H9 (cell line): ENCODE measurements around the gene OR5H2. TPM values are rescaled to one million over a fixed set of nuclear protein-coding genes. Genes with fewer than 3 reads are reported as not detected.

Experiments used
- DNase-seq: peaks from one replicate; pipeline ENCODE4 v3.0.0-alpha.2; 2017
- H2AFZ ChIP-seq: one replicate; pipeline ENCODE4 v1.6.1; 2013; ENCODE audit warnings: mild to moderate bottlenecking, low read length, control low read depth, moderate library complexity
- H2AK5ac ChIP-seq: 2 replicates; pipeline ENCODE4 v1.6.1; 2013; ENCODE audit warnings: low read length, control low read depth, mixed read lengths; ENCODE audit not compliant: insufficient read length
- H2BK120ac ChIP-seq: one replicate; pipeline ENCODE4 v1.6.1; 2013; ENCODE audit warnings: low read depth, mild to moderate bottlenecking, low read length, control low read depth, inconsistent platforms; ENCODE audit not compliant: poor library complexity, severe bottlenecking
- H2BK12ac ChIP-seq: 2 replicates; pipeline ENCODE4 v1.6.1; 2013; ENCODE audit warnings: low read length, control low read depth, mixed read lengths, low read depth; ENCODE audit not compliant: insufficient read length
- H2BK15ac ChIP-seq: 2 replicates; pipeline ENCODE4 v1.6.1; 2013; ENCODE audit warnings: low read depth, low read length, control low read depth
- H2BK20ac ChIP-seq: one replicate; pipeline ENCODE4 v1.6.1; 2013; ENCODE audit warnings: low read depth, mild to moderate bottlenecking, low read length, control low read depth, inconsistent platforms; ENCODE audit not compliant: poor library complexity, severe bottlenecking
- H2BK5ac ChIP-seq: 2 replicates; pipeline ENCODE4 v1.6.1; 2013; ENCODE audit warnings: low read length, control low read depth, mixed read lengths; ENCODE audit not compliant: insufficient read length
- H3K14ac ChIP-seq: 2 replicates; pipeline ENCODE4 v1.6.1; 2013; ENCODE audit warnings: low read length, control low read depth; ENCODE audit not compliant: insufficient read depth
- H3K18ac ChIP-seq: 2 replicates; pipeline ENCODE4 v1.6.1; 2013; ENCODE audit warnings: low read depth, mild to moderate bottlenecking, mixed read lengths, low read length, control low read depth; ENCODE audit not compliant: insufficient read length
- H3K23ac ChIP-seq: 2 replicates; pipeline ENCODE4 v1.6.1; 2013; ENCODE audit warnings: low read length, control low read depth, mixed read lengths, low read depth; ENCODE audit not compliant: insufficient read length
- H3K23me2 ChIP-seq: 2 replicates; pipeline ENCODE4 v1.6.1; 2013; ENCODE audit warnings: low read depth, mild to moderate bottlenecking, mixed read lengths, low read length, control low read depth; ENCODE audit not compliant: insufficient read length, poor library complexity, severe bottlenecking
- H3K27ac ChIP-seq: 2 replicates; pipeline ENCODE4 v1.5.1; 2013; ENCODE audit warnings: low read length, control low read depth, mixed read lengths, low read depth; ENCODE audit not compliant: insufficient read length
- H3K27me3 ChIP-seq: 2 replicates; pipeline ENCODE4 v1.6.1; 2013; ENCODE audit warnings: low read length, control low read depth, inconsistent platforms; ENCODE audit not compliant: insufficient read depth
- H3K4ac ChIP-seq: 2 replicates; pipeline ENCODE4 v1.6.1; 2013; ENCODE audit warnings: low read depth, mild to moderate bottlenecking, control low read depth, inconsistent platforms, low read length, moderate library complexity
- H3K4me1 ChIP-seq: 2 replicates; pipeline ENCODE4 v1.6.1; 2013; ENCODE audit warnings: low read length, control low read depth, inconsistent platforms; ENCODE audit not compliant: insufficient read depth
- H3K4me2 ChIP-seq: 2 replicates; pipeline ENCODE4 v1.6.1; 2013; ENCODE audit warnings: low read length, control low read depth, mixed read lengths; ENCODE audit not compliant: insufficient read length, insufficient read depth
- H3K56ac ChIP-seq: 2 replicates; pipeline ENCODE4 v1.6.1; 2013; ENCODE audit warnings: low read depth, mild to moderate bottlenecking, mixed read lengths, low read length, control low read depth; ENCODE audit not compliant: insufficient read length
- H3K79me1 ChIP-seq: 2 replicates; pipeline ENCODE4 v1.6.1; 2013; ENCODE audit warnings: low read depth, mild to moderate bottlenecking, moderate library complexity, low read length, control low read depth, inconsistent platforms; ENCODE audit not compliant: insufficient read depth, poor library complexity, severe bottlenecking
- H3K79me2 ChIP-seq: 2 replicates; pipeline ENCODE4 v1.6.1; 2013; ENCODE audit warnings: low read length, control low read depth, inconsistent platforms; ENCODE audit not compliant: insufficient read depth
- H3K9ac ChIP-seq: 2 replicates; pipeline ENCODE4 v1.6.1; 2013; ENCODE audit warnings: low read length, control low read depth, mixed read lengths; ENCODE audit not compliant: insufficient read length; ENCODE audit errors: extremely low read depth
- H3K9me3 ChIP-seq: one replicate; pipeline ENCODE4 v1.6.1; 2013; ENCODE audit warnings: low read depth, low read length, inconsistent platforms; ENCODE audit not compliant: control insufficient read depth
- H3T11ph ChIP-seq: one replicate; pipeline ENCODE4 v1.6.1; 2013; ENCODE audit warnings: mild to moderate bottlenecking, low read length, control low read depth, inconsistent platforms
- H4K20me1 ChIP-seq: one replicate; pipeline ENCODE4 v1.6.1; 2013; ENCODE audit not compliant: control insufficient read depth, insufficient read length, insufficient read depth
- H4K5ac ChIP-seq: 2 replicates; pipeline ENCODE4 v1.6.1; 2013; ENCODE audit warnings: low read depth, mild to moderate bottlenecking, mixed read lengths, low read length, control low read depth; ENCODE audit not compliant: insufficient read length
- H4K8ac ChIP-seq: replicated peaks from 2 replicates; pipeline ENCODE4 v1.6.1; 2013; ENCODE audit warnings: low read length, control low read depth, mixed read lengths, low read depth; ENCODE audit not compliant: insufficient read length
- H4K91ac ChIP-seq: 2 replicates; pipeline ENCODE4 v1.6.1; 2013; ENCODE audit warnings: low read depth, mild to moderate bottlenecking, moderate library complexity, mixed read lengths, low read length, control low read depth; ENCODE audit not compliant: insufficient read length
- H3K27ac Mint-ChIP-seq, 3 experiments: 2 replicates in 2 of 3; 3 replicates in 1 of 3; pipeline ENCODE4 v1.8.0; 2020 to 2021; ENCODE audit warnings: mixed read lengths in 3 of 3, mild to moderate bottlenecking in 1 of 3, moderate library complexity in 1 of 3
- H3K27me3 Mint-ChIP-seq: 2 replicates; pipeline ENCODE4 v1.8.0; 2021; ENCODE audit warnings: low read depth, mild to moderate bottlenecking, moderate library complexity, mixed read lengths
- H3K36me3 Mint-ChIP-seq, 3 experiments: 2 replicates in 2 of 3; 3 replicates in 1 of 3; pipeline ENCODE4 v1.8.0; 2020 to 2021; ENCODE audit warnings: low read depth in 3 of 3, mixed read lengths in 3 of 3; ENCODE audit not compliant: insufficient read depth in 1 of 3
- H3K4me1 Mint-ChIP-seq, 2 experiments: 2 replicates each; pipeline ENCODE4 v1.8.0; 2020; ENCODE audit warnings: mixed read lengths in 2 of 2
- H3K4me3 Mint-ChIP-seq, 2 experiments: 2 replicates in 1 of 2; 3 replicates in 1 of 2; pipeline ENCODE4 v1.8.0; 2020 to 2021; ENCODE audit warnings: mild to moderate bottlenecking in 2 of 2, mixed read lengths in 2 of 2, moderate library complexity in 1 of 2
- H3K9me3 Mint-ChIP-seq, 2 experiments: 2 replicates in 1 of 2; 3 replicates in 1 of 2; pipeline ENCODE4 v1.8.0; 2020; ENCODE audit warnings: mild to moderate bottlenecking in 2 of 2, mixed read lengths in 2 of 2, moderate library complexity in 1 of 2
- WGBS: extraction: QIAGEN DNeasy Blood & Tissue Kit; methylation state at CpG from one replicate; pipeline ENCODE4 v1.1.7; 2013; ENCODE audit warnings: missing lambda C conversion rate, low lambda C conversion rate, mixed read lengths; ENCODE audit not compliant: insufficient read length; ENCODE audit errors: extremely low coverage; 5-methylcytosine and 5-hydroxymethylcytosine counted together
- total RNA-seq: library from RNA; stranded (reverse); gene quantifications from 2 replicates; pipeline ENCODE4 v1.2.1, GENCODE V29; 2021
- TF ChIP-seq, protein P1 (sequence below): fragments of 200-600 bp; sonication (generic); conservative IDR thresholded peaks from 3 replicates; pipeline ENCODE4 v1.8.0; 2021; ENCODE audit warnings: antibody characterized with exemption, mild to moderate bottlenecking

Gene OR5H2
- total RNA-seq, 1 experiment from 2014 or later = not detected

DNA sequence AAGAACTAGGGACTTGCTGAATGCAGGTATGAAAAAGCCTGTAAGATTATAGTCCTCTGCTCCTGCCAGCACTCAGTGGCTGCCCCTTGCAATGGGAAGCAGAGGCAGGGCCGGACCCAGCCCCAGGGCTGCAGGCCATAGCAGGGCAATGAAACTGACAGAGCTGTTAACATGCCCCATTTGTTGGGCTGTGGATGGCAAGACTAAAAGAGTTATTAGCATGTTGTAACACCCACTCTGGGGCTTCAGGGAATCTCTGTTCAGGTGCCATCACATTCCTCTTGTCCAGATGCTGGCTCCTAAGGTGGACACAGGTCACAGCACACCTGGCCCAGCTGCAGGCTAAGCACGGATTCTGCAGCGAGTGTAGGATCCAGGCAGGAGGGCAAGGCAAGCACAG lies 7.4 kb upstream of the OR5H2 start:
- no peak overlapping the region for H3K4me3 Mint-ChIP-seq
- Histone ChIP-seq H2BK5ac (no peak overlapping the region), H3K23me2 (no peaks in the 10 kb centered on the region), H2BK20ac (no peak overlapping the region), H3T11ph (no peak overlapping the region), H3K79me1 (no peaks in the 10 kb centered on the region), H3K4me1 (no peaks in the 10 kb centered on the region), H3K14ac (no peak overlapping the region), H2BK15ac (no peak overlapping the region), H2BK120ac (no peak overlapping the region), H4K8ac (no peak overlapping the region), H3K4me2 (no peak overlapping the region), H3K4ac (no peak overlapping the region), H4K20me1 (no peaks in the 10 kb centered on the region), H2AK5ac (no peak overlapping the region), H3K9me3 (peaks cover 10% of the 10 kb centered on the region), H4K5ac (no peak overlapping the region), H2BK12ac (no peak overlapping the region), H2AFZ (no peak overlapping the region), H4K91ac (no peak overlapping the region), H3K23ac (no peak overlapping the region), H3K56ac (no peak overlapping the region), H3K9ac (no peak overlapping the region), H3K79me2 (peaks cover 2% of the 10 kb centered on the region; the same call in 1 of the 2 replicates), H3K27ac (no peak overlapping the region), H3K18ac (no peak overlapping the region), H3K27me3 (no peaks in the 10 kb centered on the region)
- no peak overlapping the region for H3K27ac Mint-ChIP-seq
- peak; percentile 21 for DNase-seq
- WGBS = no CpG with 5 or more reads among the region's 3 CpGs
- TF ChIP-seq, protein P1, sequence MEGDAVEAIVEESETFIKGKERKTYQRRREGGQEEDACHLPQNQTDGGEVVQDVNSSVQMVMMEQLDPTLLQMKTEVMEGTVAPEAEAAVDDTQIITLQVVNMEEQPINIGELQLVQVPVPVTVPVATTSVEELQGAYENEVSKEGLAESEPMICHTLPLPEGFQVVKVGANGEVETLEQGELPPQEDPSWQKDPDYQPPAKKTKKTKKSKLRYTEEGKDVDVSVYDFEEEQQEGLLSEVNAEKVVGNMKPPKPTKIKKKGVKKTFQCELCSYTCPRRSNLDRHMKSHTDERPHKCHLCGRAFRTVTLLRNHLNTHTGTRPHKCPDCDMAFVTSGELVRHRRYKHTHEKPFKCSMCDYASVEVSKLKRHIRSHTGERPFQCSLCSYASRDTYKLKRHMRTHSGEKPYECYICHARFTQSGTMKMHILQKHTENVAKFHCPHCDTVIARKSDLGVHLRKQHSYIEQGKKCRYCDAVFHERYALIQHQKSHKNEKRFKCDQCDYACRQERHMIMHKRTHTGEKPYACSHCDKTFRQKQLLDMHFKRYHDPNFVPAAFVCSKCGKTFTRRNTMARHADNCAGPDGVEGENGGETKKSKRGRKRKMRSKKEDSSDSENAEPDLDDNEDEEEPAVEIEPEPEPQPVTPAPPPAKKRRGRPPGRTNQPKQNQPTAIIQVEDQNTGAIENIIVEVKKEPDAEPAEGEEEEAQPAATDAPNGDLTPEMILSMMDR = no peak
- peaks cover 7 to 15% of the 10 kb centered on the region in 2 experiments for H3K4me1 Mint-ChIP-seq
- H3K9me3 Mint-ChIP-seq = peaks cover 8 to 18% of the 10 kb centered on the region in 2 experiments
- H3K36me3 Mint-ChIP-seq = peaks cover 12 to 26% (median 23%) of the 10 kb centered on the region in 3 experiments
- H3K27me3 Mint-ChIP-seq = no peaks in the 10 kb centered on the region
